ENCODE measurements around the gene TRAPPC12.
"Not testable (repeated sequence)": the region's sequence is repeated elsewhere in the genome, so short reads cannot be mapped to it uniquely, and the experiment has no call there.

The TRAPPC12 gene

DNA sequence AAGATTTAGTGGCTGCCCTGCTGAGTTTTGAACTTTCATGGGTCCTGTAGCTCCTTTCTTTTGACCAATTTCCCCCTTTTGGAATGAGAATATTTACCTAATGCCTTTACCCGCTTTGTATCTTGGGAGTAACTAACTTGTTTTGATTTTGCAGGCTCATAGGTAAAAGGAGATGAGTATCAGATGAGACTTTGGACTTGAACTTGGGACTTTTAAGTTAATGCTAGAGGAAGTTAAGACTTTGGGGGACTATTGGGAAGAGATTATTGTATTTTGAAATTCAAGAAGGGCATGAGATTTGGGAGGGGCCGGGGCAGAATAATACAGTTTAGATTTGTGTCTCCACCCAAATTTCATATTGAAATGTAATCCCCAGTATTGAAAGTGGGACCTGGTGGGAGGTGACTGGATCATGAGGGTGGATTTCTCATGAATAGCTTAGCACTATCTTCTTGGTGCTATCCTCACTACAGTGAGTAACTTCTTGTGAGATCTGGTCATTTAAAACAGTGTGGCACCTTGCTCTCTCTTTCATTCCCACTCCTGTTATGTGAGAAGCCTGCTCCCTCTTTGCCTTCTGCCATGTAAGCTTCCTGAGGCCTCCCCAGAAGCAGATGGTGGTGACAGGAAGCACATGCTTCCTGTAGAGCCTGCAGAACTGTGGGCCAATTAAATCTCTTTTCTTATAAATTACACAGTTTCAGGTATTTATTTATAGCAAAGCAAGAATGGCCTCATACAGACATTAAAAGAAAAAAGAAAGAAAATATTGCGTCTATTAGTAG, 133.7 kb downstream of the TRAPPC12 start:
- no peak for DNase-seq (ENCODE audit: low spot score)

- DNase-seq (ENCODE audit: low spot score): not testable (repeated sequence)
These were observed 135.9 kb downstream of the TRAPPC12 start for GRCh38 chr2:3515438-3515837.

- DNase-seq (ENCODE audit: low spot score): no peak
These were observed 137.3 kb downstream of the TRAPPC12 start for GRCh38 chr2:3516831-3517230.

DNA sequence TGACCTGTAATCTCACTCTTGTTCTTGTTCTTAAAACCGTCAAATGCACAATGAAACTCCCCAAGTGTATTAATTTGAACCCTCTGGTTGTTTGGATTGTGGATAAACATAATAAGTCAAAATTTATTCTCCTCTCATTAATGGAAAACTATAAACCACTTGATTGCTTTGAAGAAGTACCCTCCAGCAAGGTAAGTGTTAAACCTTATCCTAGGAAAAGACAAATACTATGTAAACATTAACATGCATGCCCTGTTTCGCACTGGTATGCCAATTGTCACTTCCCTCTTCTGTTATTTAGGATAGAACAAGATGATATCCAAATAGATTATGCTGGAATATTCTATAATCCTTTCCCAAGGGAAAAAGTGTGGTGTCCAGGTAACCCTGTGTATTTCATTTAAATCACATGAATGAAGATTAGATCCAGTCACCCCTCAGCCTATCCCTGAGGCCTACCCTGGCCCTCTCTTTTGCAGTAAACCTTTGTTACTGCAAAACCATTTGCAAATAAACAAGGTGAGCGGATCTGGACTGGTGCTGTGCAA, 138.5 kb downstream of the TRAPPC12 start:
- no peak for DNase-seq (ENCODE audit: low spot score)

DNA sequence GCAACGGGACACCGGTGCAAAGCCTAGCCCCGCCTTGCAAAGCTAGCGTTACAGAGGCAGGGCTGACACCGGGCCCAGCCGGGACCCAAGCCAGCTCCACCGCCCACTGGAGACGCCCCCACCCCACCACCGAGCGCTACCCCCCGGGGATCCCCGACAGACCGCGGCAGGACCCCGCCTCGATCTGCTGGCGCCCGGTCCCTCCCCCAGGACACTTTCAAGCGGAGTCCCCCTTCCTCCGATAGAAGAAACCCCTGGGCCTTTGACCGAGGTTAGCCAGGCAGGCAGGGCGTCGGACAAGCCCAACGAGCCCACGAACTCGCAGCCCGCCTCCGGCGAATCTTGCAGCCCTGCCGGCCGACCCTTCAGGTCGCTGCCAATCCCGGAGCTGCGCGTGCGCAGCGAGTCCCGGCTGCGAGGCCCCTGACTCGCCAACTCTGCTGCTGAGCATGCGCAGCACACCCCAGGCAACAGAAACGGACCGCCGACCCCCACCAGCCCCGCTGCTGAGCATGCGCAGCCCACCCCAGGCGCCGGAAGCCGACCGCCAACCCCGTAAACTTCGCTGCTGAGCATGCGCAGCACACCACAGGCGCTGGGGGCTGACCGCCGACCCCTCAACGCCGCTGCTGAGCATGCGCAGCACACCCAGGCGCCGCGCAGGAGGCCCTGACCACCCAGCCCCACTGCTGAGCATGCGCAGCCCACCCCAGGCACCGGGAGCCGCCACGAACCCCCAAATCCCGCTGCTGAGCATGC, 139.2 kb downstream of the TRAPPC12 start:
- DNase-seq (ENCODE audit: low spot score): peak; percentile 96

DNA sequence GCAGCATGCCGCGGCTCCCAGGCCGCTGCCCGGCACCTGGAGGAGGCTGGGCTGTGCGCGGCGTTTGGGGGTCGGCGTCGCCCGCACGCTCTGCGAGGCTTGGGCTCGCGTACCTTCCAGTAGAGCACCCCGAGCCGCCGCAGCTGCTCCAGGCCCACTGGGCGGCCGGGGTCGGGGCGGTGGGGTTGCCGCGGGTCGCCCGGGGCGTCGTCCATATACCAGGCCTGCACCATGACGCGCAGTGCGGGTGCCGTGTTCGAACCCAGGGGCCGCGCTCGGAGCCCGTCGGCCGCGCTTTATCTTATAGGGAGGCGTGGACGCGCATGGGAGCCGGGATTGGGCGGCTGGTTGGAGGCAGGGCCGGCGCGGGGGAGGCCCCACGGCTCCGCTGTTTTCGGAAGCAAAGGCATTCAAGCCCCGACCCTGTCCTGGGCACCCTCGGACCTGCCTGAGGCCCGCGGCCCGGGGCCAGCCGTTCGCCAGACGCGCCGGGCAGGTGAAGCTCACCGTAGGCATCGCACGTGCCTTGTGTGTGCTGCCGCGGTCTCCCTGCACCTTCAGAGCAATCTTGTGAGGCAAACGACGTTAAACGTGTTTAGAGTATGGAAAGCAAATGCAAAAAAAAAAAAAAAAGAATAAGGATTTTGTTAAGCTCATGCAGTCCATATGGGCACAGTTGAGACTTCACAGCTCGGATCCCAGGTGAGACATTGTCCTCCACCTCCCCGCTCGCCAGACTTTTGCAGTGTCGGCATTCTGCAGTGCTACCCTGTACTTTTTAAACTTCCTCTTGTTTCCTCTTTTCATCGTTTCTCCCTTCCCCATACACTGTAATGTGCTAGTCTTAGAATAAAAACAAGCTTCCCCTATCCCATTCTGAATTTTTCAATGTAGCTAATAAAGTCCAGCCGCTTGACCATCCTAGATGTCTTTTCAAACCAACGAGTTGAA, 140.0 kb downstream of the TRAPPC12 start, which contains the start of gene ADI1:
Gene ADI1, minus strand, starts transcription at position 277 of the 951 bp plus-strand sequence. Its CDS starts 44 bp downstream, at position 233.
- DNase-seq (ENCODE audit: low spot score): peak; percentile 66

GRCh38 chr2:3520591-3520990, 141.1 kb downstream of the TRAPPC12 start:
- DNase-seq (ENCODE audit: low spot score): no peak

GRCh38 chr2:3522961-3523421, 143.5 kb downstream of the TRAPPC12 start:
- no peak for DNase-seq (ENCODE audit: low spot score)

GRCh38 chr2:3523551-3524041, 144.1 kb downstream of the TRAPPC12 start:
- DNase-seq (ENCODE audit: low spot score): no peak

- no peak for DNase-seq (ENCODE audit: low spot score)
These were observed 147.4 kb downstream of the TRAPPC12 start for GRCh38 chr2:3526871-3527270.

GRCh38 chr2:3527886-3528785, 148.6 kb downstream of the TRAPPC12 start:
- DNase-seq (ENCODE audit: low spot score): no peak

Measured in globus pallidus (tissue), 1 donor.